Caco-2 (cell line): ENCODE measurements around the gene CLRN3. TPM values are rescaled to one million over a fixed set of nuclear protein-coding genes. Genes with fewer than 3 reads are reported as not detected.

Source experiments
- BruUV-seq: library from RNA; stranded (reverse); fragments of 400-500 nt; replicated peaks from 2 replicates; lab custom pipeline; 2021; lab: Mats Ljungman, UMichigan
- CTCF ChIA-PET: fragments of 300-600 bp; sonication (Branson Sonifier 250); formaldehyde crosslinking; loops from one replicate; lab custom pipeline; 2022; ENCODE audit warnings: antibody characterized with exemption; lab: Charles Lee
- POLR2A ChIA-PET: fragments of 300-600 bp; sonication (Branson Sonifier 250); formaldehyde crosslinking; loops from one replicate; lab custom pipeline; 2022; ENCODE audit warnings: antibody characterized with exemption; lab: Charles Lee
- DNase-seq, 2 experiments: peaks; one replicate each; pipeline versions ENCODE4 v3.0.0 to v3.0.0-alpha.2; 2020 to 2022
- H3K27me3 ChIP-seq: replicated peaks from 2 replicates; pipeline ENCODE4 v1.6.0; 2011; ENCODE audit warnings: low read length; ENCODE audit not compliant: control insufficient read depth, insufficient read depth
- H3K36me3 ChIP-seq: 2 replicates; pipeline ENCODE4 v1.5.1; 2011; ENCODE audit warnings: low read length; ENCODE audit not compliant: control insufficient read depth, insufficient read depth
- H3K4me1 ChIP-seq: fragments of 250-450 bp; sonication (Bioruptor Pico); 2 replicates; pipeline ENCODE4 v1.5.1; 2020; ENCODE audit warnings: mild to moderate bottlenecking
- H3K4me3 ChIP-seq: 2 replicates; pipeline ENCODE4 v1.5.1; 2011; ENCODE audit warnings: low read depth, mild to moderate bottlenecking, control low read depth, low read length
- H3K9me3 ChIP-seq: fragments of 250-450 bp; sonication (Bioruptor Pico); 2 replicates; pipeline ENCODE4 v1.5.1; 2020; ENCODE audit warnings: mild to moderate bottlenecking, moderate library complexity
- H3K27ac Mint-ChIP-seq: one replicate; pipeline ENCODE4 v1.8.0; 2022; ENCODE audit warnings: mixed read lengths; ENCODE audit not compliant: unreplicated experiment
- H3K27me3 Mint-ChIP-seq: one replicate; pipeline ENCODE4 v1.8.0; 2022; ENCODE audit warnings: mixed read lengths; ENCODE audit not compliant: insufficient read depth, unreplicated experiment
- H3K36me3 Mint-ChIP-seq: one replicate; pipeline ENCODE4 v1.8.0; 2022; ENCODE audit warnings: mild to moderate bottlenecking, mixed read lengths; ENCODE audit not compliant: insufficient read depth, unreplicated experiment
- H3K4me1 Mint-ChIP-seq: one replicate; pipeline ENCODE4 v1.8.0; 2022; ENCODE audit warnings: low read depth, mixed read lengths; ENCODE audit not compliant: unreplicated experiment
- H3K4me3 Mint-ChIP-seq: one replicate; pipeline ENCODE4 v1.8.0; 2022; ENCODE audit warnings: mild to moderate bottlenecking, moderate library complexity, mixed read lengths; ENCODE audit not compliant: unreplicated experiment
- H3K9me3 Mint-ChIP-seq: one replicate; pipeline ENCODE4 v1.8.0; 2022; ENCODE audit warnings: mixed read lengths; ENCODE audit not compliant: unreplicated experiment
- CTCF ChIP-seq, 2 experiments: fragments of 200-600 bp in 1 of 2; IDR thresholded peaks; 1 replicate in 1 of 2; 2 replicates in 1 of 2; pipeline versions ENCODE4 v1.5.1 to v1.8.0; 2011 to 2022; ENCODE audit warnings: antibody characterized with exemption in 1 of 2, control low read depth in 1 of 2, inconsistent platforms in 1 of 2, low read depth in 1 of 2, low read length in 1 of 2, mild to moderate bottlenecking in 1 of 2, moderate library complexity in 1 of 2; ENCODE audit not compliant: insufficient read depth in 1 of 2, severe bottlenecking in 1 of 2, unreplicated experiment in 1 of 2
- intact Hi-C: fragments of 100-400 bp; cut with micrococcal nuclease; formaldehyde crosslinking; loops from one replicate; pipeline ENCODE4 v1.10.0; 2022; ENCODE audit not compliant: unreplicated experiment
- total RNA-seq: library from RNA; stranded (reverse); gene quantifications from 2 replicates; pipeline ENCODE4 v1.2.3, GENCODE V29; 2022

The CLRN3 gene
- total RNA-seq, 1 experiment from 2014 or later = 1.1 TPM

GRCh38 chr10:127921753-127922145 is 29.0 kb upstream of the CLRN3 start:
- Histone ChIP-seq H3K27me3 (no peaks in the 10 kb centered on the region; the same call in 1 of the 2 replicates), H3K9me3 (no peaks in the 10 kb centered on the region), H3K4me1 (peaks cover 8% of the 10 kb centered on the region), H3K36me3 (no peaks in the 10 kb centered on the region), H3K4me3 (no peak overlapping the region)
- Mint-ChIP-seq H3K27me3 (peaks cover 3% of the 10 kb centered on the region), H3K36me3 (no peaks in the 10 kb centered on the region), H3K9me3 (no peaks in the 10 kb centered on the region), H3K4me3 (no peak overlapping the region), H3K27ac (no peak overlapping the region), H3K4me1 (peaks cover 10% of the 10 kb centered on the region)
- ChIA-PET CTCF (interaction anchor here (0.6 kb wide), 1 partner anchor 252 kb away, joined by 3 read pairs; no protein-coding TSS in a partner anchor), POLR2A (no interaction called here)
- DNase-seq = no peak
- no TSS peak for BruUV-seq
- TF ChIP-seq CTCF (IDR thresholded peaks at IDR 0.05; ENCODE audit: insufficient read depth in 1 of 2, low read depth in 1 of 2, low read length in 1 of 2, severe bottlenecking in 1 of 2, unreplicated experiment in 1 of 2) = no peak
- intact Hi-C loops = no loop called here

- TF ChIP-seq CTCF (IDR thresholded peaks at IDR 0.05; ENCODE audit: insufficient read depth in 1 of 2, low read depth in 1 of 2, low read length in 1 of 2, severe bottlenecking in 1 of 2, unreplicated experiment in 1 of 2) = no peak
- no peak for DNase-seq
- H3K9me3 ChIP-seq = no peaks in the 10 kb centered on the region
- intact Hi-C loops = no loop called here
- H3K36me3 ChIP-seq = no peaks in the 10 kb centered on the region
- Mint-ChIP-seq H3K9me3 (no peaks in the 10 kb centered on the region), H3K27me3 (peaks cover 3% of the 10 kb centered on the region), H3K27ac (no peak overlapping the region), H3K4me3 (no peak overlapping the region), H3K36me3 (no peaks in the 10 kb centered on the region), H3K4me1 (peaks cover 10% of the 10 kb centered on the region)
- ChIA-PET POLR2A (no interaction called here), CTCF (interaction anchor here (0.6 kb wide), 2 partner anchors 252 to 1200 kb away, joined by 3 to 4 read pairs; no protein-coding TSS in a partner anchor)
- H3K4me1 ChIP-seq = peaks cover 8% of the 10 kb centered on the region
- no peaks in the 10 kb centered on the region; the same call in 1 of the 2 replicates for H3K27me3 ChIP-seq
- no TSS peak for BruUV-seq
- H3K4me3 ChIP-seq = no peak overlapping the region
Observed at GRCh38 chr10:127921075-127921752, 28.5 kb upstream of the CLRN3 start.

GRCh38 chr10:127920306-127921074 is 27.7 kb upstream of the CLRN3 start:
- BruUV-seq = no TSS peak
- DNase-seq = no peak
- Histone ChIP-seq H3K27me3 (no peaks in the 10 kb centered on the region; the same call in 1 of the 2 replicates), H3K36me3 (no peaks in the 10 kb centered on the region), H3K4me1 (peaks cover 4% of the 10 kb centered on the region), H3K4me3 (no peak overlapping the region), H3K9me3 (no peaks in the 10 kb centered on the region)
- H3K27me3 Mint-ChIP-seq = peaks cover 3% of the 10 kb centered on the region
- ChIA-PET CTCF (interaction anchor here (0.6 kb wide), 1 partner anchor 1199 kb away, joined by 4 read pairs; no protein-coding TSS in a partner anchor), POLR2A (no interaction called here)
- no peak for TF ChIP-seq CTCF (IDR thresholded peaks at IDR 0.05; ENCODE audit: insufficient read depth in 1 of 2, low read depth in 1 of 2, low read length in 1 of 2, severe bottlenecking in 1 of 2, unreplicated experiment in 1 of 2)
- H3K4me3 Mint-ChIP-seq = no peak overlapping the region
- H3K36me3 Mint-ChIP-seq = no peaks in the 10 kb centered on the region
- intact Hi-C loops = no loop called here
- no peak overlapping the region for H3K27ac Mint-ChIP-seq
- no peaks in the 10 kb centered on the region for H3K9me3 Mint-ChIP-seq
- H3K4me1 Mint-ChIP-seq = peaks cover 10% of the 10 kb centered on the region
